ENCODE measurements around the gene CCDC78. TPM values are rescaled to one million over a fixed set of nuclear protein-coding genes. Genes with fewer than 3 reads are reported as not detected.
A peak's percentile ranks its signal among the peaks of the same experiment; 100 is the strongest.
"Not testable (repeated sequence)": the region's sequence is repeated elsewhere in the genome, so short reads cannot be mapped to it uniquely, and the experiment has no call there.

The CCDC78 gene
- total RNA-seq, 1 experiment from 2014 or later: 0.25 TPM

DNA sequence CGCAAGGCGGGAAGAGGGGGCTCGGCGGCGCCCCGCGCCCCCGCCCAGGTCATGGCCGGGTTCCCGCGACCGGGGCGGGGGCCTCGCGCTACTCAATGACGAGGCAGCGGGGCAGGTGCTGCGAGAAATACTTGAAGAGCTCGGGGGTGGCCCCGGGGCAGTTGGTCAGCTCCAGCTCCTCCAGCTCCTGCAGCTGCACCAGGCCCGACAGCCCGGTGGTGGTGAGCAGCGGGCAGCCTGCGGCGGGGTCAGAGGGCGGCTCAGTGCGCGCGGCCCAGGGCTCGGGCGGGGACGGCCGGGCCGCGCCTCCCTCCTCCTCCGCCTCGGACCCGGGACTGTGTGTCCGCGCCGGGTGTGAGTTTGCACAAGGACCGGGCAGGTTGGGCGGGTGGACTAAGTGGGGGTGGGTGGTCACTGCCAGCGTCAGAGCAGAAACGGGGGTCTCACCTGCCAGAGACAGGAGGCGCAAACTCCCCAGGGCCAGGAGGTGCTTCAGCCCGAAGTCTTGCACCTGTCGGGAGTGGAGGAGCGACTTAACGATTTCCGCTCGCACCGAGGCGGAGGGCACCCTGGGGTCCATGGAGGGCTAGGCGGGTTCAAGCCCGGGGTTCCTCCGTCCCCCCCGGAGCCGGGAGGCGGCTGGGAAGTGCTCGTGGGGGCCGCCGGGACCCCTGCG lies 31.9 kb downstream of the CCDC78 start:
- DNase-seq (ENCODE audit: low read depth): no peak

- no peak for DNase-seq (ENCODE audit: low read depth)
These were observed 32.5 kb downstream of the CCDC78 start for GRCh38 chr16:693766-694165.

DNA sequence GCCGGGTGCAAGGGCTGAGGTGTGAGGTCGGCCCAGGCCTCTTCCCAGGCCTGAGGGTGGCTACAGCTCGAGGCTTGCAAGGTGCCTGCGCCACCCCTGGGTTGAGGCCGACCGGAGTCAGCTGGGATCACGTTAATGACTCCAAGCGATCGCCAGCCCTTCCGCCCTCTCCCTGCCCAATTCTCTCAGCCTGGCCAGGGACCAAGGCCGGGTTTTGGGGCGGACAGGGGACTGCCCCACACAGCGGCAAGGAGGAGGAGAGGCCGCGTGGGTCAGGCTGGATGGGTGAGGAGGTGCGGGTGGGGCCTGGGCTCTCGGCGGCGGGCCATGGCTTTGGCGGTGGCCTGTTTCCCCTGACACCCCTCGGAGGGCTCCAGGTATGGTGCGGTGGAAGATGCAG lies 32.9 kb downstream of the CCDC78 start:
- no peak for DNase-seq (ENCODE audit: low read depth)

DNA sequence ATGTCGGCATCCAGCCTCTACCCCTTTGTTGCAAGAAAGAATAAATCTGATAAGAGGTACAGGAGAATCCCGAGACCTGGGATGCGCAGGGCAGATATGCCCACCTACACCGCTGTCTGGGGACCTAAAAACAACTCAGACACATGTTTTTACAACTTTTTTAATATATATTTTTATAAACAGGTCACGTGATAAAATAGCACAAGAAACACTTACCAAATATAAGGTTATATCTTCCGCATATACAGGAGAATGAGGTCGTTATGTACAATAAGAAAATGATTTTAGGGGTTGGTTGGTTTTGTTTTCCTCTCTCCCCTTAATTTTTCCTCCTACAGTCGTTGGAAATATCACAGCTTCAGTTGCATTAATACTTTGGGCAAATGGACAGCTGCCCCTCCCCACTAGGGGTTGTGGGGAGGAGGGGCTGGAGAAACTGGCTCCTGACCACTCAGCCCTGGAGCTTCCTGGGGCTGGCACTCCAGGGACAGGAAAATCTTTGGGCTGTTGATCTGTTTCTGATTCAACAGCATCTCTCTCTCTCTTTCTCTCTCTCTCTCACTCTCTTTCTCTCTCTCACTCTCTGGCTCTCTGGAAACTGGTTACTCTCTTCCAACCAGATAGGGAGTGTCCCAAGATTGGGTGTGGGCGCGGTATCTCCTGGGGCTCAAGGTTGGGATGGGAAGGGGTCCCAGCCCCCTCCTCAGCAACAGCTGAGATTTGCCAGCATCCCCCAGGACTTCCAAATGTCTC lies 33.7 kb downstream of the CCDC78 start:
- DNase-seq (ENCODE audit: low read depth): no peak

DNA sequence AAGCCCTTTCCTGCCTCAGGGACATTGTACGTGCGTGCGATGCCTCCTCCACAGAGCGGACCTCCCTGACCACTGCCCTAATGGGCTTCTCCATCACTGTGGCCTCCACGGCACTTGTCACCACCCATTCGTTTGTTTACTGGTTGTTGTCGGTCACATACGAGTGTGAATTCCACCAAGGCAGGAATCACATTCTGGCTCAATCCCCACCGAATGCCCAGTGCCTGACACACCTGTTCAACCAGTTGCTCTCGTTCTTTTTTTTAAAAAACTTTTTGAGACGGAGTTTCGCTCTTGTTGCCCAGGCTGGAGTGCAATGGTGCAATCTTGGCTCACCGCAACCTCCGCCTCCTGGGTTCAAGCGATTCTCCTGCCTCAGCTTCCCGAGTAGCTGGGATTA lies 35.0 kb downstream of the CCDC78 start:
- DNase-seq (ENCODE audit: low read depth): not testable (repeated sequence)

- DNase-seq (ENCODE audit: low read depth): no peak
These were observed 36.9 kb downstream of the CCDC78 start for GRCh38 chr16:689175-689897.

- no peak for DNase-seq (ENCODE audit: low read depth)
These were observed 38.7 kb downstream of the CCDC78 start for GRCh38 chr16:687499-687898.

GRCh38 chr16:686459-687260 lies 39.6 kb downstream of the CCDC78 start:
- DNase-seq (ENCODE audit: low read depth): no peak

- peak; percentile 49 for DNase-seq (ENCODE audit: low read depth)
These were observed 40.3 kb downstream of the CCDC78 start for GRCh38 chr16:685967-686366.

DNA sequence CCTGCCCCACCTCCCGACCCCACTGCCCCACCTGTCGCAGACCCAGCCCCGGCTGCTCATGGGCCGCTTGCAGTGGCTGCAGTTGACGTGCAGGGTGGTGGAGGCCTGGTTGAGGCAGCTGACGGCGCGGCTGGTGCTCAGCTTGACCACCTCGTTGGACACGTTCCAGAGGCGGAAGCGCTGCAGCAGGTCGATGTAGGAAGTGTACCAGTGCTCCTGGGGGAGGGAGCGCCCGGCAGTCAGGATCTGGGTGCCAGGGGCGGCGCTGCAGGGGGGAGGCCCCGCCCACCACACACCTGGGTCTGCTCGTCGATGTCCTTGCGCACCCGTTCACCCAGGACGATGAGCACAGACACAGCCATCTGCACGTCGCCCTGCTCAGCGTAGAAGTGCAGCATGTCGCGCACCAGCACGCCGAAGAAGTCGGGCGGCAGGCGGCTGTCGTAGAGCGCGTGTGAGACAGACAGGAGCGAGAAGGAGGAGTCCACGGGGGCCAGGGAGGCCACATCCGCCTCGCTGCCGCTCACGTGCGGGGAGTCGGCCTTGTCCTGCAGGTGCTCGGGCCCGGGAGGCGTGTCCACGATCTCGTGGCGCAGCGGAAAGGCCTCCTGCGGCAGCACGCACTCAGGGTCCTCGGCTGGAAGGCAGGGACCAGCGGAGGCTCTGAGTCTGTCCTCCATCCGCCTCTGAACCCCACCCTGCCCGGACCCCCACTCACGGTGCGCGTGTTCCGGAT lies 41.1 kb downstream of the CCDC78 start:
- DNase-seq (ENCODE audit: low read depth): no peak

DNA sequence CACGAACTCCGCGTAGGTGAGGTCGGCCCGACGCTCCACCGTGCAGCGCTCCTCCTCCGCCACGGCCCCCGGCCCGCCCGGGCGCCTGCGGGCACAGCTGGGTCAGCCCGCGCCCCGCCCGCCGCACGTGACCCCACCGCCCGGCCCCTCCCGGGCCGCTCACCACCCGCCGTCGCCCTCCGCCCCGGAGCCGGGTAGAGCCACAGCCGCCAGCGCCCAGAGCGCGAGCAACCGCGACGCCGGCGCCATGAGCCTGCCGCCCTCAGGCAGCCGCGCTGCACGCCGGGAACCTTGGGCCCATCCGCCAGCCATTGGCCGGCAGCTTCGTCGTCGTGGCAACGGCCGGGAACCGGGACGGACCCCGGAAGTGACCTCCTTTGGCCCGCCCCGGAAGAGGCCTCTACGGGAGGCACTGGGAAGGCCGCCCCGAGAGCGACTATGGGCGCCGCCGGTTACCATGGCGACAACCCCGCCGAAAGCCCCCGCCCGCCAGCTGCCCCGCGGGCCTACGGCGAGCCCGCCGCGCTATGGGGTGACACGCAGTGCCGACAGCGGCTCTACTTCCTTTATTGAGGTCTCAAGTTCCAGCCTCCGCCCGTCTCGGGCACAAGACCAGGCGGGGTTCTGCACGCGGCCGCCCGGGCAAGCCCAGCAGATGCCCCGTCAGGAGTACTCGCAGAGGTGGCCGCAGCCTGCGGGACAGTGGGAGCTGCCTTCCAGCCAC lies 42.0 kb downstream of the CCDC78 start, which contains the start of gene JMJD8:
JMJD8 (minus strand) TSS at position 264 of the 724 bp plus-strand sequence; CDS start at position 249, 15 bp downstream.
- peak; percentile 95 for DNase-seq (ENCODE audit: low read depth)

DNA sequence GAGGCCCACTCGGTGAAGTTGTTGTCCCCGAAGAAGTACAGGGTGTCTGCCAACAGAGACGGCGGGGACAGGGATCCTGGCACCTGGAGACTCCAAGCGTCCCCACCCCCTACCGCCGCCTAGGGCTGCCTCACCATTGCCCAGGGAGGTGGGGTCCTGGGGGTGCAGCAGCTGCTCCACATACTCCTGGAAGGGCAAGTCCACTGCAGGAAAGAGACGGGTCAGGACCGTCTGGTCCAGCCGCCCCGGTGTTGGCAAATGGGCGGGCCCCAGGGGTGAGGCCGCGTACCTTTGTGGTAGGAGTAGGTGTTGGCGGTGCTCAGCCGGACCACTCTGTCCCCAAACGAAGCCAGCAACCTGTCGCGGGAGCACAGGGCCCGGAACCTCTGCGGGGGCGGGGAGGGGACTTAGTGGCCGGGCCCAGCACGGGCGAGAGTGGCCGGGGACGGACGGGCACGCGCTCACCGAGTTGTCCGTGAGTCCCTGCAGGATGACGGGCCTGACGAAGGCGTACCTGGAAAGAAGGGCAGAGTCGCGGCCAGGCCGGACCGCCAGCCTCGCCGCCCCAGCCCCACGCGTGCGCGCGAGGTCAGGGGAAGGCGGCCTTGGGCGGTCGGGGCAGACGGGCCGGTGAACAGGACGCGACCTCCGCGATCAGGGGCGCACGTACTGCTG lies 42.7 kb downstream of the CCDC78 start:
- no peak for DNase-seq (ENCODE audit: low read depth)

GRCh38 chr16:682493-683395 lies 43.5 kb downstream of the CCDC78 start:
- no peak for DNase-seq (ENCODE audit: low read depth)

DNA sequence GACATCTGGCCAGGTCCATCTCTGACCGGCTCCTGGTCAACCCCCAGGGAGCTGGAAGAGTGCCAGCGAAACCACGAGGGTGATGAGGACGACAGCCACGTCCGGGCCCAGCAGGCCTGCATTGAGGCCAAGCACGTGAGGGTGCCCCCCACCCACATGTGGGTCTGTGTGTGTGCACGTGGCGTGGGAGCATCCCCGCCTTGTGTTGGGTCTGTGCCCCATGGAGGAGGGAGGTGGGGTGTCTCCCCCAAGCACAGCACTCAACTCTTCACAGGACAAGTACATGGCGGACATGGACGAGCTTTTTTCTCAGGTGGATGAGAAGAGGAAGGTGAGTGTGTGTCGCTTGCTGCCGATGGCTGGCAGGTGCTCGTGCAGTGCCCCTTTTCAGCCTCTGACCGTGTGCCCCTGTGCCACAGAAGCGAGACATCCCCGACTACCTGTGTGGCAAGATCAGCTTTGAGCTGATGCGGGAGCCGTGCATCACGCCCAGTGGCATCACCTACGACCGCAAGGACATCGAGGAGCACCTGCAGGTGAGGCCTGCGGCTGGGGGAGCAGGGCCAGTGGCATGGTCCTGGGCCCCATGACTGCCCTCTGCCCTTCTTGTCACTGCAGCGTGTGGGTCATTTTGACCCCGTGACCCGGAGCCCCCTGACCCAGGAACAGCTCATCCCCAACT lies 44.4 kb downstream of the CCDC78 start:
- DNase-seq (ENCODE audit: low read depth): peak; percentile 69

GRCh38 chr16:680967-681745 lies 45.1 kb downstream of the CCDC78 start:
- peak; percentile 63 for DNase-seq (ENCODE audit: low read depth)

GRCh38 chr16:680625-680945 lies 45.7 kb downstream of the CCDC78 start:
- no peak for DNase-seq (ENCODE audit: low read depth)

GRCh38 chr16:679814-680624 lies 46.2 kb downstream of the CCDC78 start, which contains the start of gene STUB1:
Gene STUB1 (plus strand): TSS chr16:680410. CDS start chr16:680526, 116 bp downstream.
- peak; percentile 78 for DNase-seq (ENCODE audit: low read depth)
